ENCODE measurements around the gene PDSS2. TPM values are rescaled to one million over a fixed set of nuclear protein-coding genes. Genes with fewer than 3 reads are reported as not detected.

Gene PDSS2
- polyA plus RNA-seq, 1 of the 3 experiments (the other 2 are of a cell fraction), result 5.6 TPM

DNA sequence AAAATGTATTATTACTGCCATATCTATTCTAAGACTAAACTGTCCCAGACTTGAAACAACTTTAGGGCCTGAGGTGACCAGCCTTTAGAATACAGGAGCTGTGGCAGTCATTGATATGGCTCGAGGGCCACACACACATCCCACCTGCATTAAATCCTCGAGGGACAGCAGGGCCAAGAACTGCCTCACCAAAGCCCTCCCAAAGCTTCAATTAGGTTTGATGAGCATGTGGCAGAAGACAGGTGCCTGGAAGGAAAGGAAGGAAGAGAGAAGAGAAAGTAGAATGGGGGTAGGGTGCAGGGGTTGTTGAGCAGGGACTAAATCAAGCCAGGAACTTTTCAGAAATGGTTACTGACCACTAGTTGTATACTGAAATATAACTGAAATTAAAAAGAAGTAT, 115.0 kb downstream of the PDSS2 start:
- Histone ChIP-seq H3K27me3 (ENCODE audit: insufficient read depth) (no peaks in the 10 kb centered on the region), H3K36me3 (replicated peaks in 1 of 2; ENCODE audit: control insufficient read depth in 1 of 2, insufficient read depth in 2 of 2, low read length in 1 of 2) (no peaks in the 10 kb centered on the region), H4K20me1 (ENCODE audit: insufficient read depth) (no peaks in the 10 kb centered on the region), H3K4me3 (ENCODE audit: low read depth in 2 of 2, low read length in 1 of 2) (no peak overlapping the region), H3K27ac (ENCODE audit: low read depth in 2 of 2, low read length in 1 of 2) (no peak overlapping the region), H3K79me2 (ENCODE audit: insufficient read depth) (no peaks in the 10 kb centered on the region), H3K4me1 (ENCODE audit: control insufficient read depth in 1 of 2, insufficient read depth in 2 of 2, low read depth in 1 of 2, low read length in 1 of 2) (peaks cover 0 to 3% of the 10 kb centered on the region in 2 experiments; a peak in 2 of 4 replicates), H3K4me2 (no peak overlapping the region), H3K9me3 (no peaks in the 10 kb centered on the region), H3K9ac (no peak overlapping the region), H3K9me2 (no peaks in the 10 kb centered on the region), H3F3A (replicated peaks; ENCODE audit: insufficient read depth) (no peaks in the 10 kb centered on the region), H2AFZ (ENCODE audit: low read depth) (no peak overlapping the region)
- TF ChIP-seq, protein P1, sequence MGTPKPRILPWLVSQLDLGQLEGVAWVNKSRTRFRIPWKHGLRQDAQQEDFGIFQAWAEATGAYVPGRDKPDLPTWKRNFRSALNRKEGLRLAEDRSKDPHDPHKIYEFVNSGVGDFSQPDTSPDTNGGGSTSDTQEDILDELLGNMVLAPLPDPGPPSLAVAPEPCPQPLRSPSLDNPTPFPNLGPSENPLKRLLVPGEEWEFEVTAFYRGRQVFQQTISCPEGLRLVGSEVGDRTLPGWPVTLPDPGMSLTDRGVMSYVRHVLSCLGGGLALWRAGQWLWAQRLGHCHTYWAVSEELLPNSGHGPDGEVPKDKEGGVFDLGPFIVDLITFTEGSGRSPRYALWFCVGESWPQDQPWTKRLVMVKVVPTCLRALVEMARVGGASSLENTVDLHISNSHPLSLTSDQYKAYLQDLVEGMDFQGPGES (IDR thresholded peaks at IDR 0.05; ENCODE audit: low read depth, low read length), result no peak
- TF ChIP-seq RCOR1 (IDR thresholded peaks at IDR 0.05; ENCODE audit: low read length) (no peak), NFIC (IDR thresholded peaks at IDR 0.05; ENCODE audit: borderline replicate concordance) (no peak), POLR2AphosphoS5 (IDR thresholded peaks at IDR 0.05; ENCODE audit: low read depth, low read length) (no peak), NRF1 (IDR thresholded peaks at IDR 0.05; ENCODE audit: low read depth, low read length) (no peak), FOXM1 (IDR thresholded peaks at IDR 0.05; ENCODE audit: low read depth) (no peak), MXI1 (IDR thresholded peaks at IDR 0.05; ENCODE audit: low read depth, low read length) (no peak), TAF1 (IDR thresholded peaks at IDR 0.05; ENCODE audit: borderline replicate concordance, low read depth, low read length) (no peak), CHD2 (IDR thresholded peaks at IDR 0.05; ENCODE audit: low read length, partially characterized antibody) (no peak)
- TF ChIP-seq, protein P2, sequence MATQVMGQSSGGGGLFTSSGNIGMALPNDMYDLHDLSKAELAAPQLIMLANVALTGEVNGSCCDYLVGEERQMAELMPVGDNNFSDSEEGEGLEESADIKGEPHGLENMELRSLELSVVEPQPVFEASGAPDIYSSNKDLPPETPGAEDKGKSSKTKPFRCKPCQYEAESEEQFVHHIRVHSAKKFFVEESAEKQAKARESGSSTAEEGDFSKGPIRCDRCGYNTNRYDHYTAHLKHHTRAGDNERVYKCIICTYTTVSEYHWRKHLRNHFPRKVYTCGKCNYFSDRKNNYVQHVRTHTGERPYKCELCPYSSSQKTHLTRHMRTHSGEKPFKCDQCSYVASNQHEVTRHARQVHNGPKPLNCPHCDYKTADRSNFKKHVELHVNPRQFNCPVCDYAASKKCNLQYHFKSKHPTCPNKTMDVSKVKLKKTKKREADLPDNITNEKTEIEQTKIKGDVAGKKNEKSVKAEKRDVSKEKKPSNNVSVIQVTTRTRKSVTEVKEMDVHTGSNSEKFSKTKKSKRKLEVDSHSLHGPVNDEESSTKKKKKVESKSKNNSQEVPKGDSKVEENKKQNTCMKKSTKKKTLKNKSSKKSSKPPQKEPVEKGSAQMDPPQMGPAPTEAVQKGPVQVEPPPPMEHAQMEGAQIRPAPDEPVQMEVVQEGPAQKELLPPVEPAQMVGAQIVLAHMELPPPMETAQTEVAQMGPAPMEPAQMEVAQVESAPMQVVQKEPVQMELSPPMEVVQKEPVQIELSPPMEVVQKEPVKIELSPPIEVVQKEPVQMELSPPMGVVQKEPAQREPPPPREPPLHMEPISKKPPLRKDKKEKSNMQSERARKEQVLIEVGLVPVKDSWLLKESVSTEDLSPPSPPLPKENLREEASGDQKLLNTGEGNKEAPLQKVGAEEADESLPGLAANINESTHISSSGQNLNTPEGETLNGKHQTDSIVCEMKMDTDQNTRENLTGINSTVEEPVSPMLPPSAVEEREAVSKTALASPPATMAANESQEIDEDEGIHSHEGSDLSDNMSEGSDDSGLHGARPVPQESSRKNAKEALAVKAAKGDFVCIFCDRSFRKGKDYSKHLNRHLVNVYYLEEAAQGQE (IDR thresholded peaks at IDR 0.05; ENCODE audit: low read depth, low read length), result no peak
- ChIA-PET POLR2A (no interaction called here), CTCF (no interaction called here)
- DNase-seq, result no peak
- WGBS (ENCODE audit: low lambda C conversion rate), result 79% methylated on average over 2 of the region's 2 CpGs

DNA sequence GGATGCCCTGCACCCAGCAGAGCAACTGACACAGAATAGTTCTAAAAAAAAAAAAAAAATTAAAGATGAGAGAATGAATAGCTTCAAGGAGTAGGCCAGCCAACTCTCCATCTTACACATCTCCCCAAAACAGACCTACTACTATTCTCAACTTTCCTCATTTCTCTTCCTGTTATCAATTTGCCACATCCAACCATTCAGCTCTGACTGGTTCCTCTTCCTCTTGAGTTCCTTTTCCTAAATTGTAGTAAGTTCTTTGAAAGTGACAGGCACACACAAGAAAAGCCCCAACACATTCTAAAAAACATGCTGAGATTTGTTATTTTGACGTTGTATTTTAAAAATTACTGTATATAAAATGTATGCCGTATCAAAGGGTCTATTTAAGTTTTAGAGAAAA, 117.2 kb downstream of the PDSS2 start:
- no peaks in the 10 kb centered on the region for H3F3A ChIP-seq (replicated peaks; ENCODE audit: insufficient read depth)
- no peaks in the 10 kb centered on the region for H3K9me3 ChIP-seq
- POLR2A ChIA-PET, result interaction anchor here (0.6 kb wide), 1 partner anchor 13 kb away, joined by 4 read pairs; no protein-coding TSS in a partner anchor
- H3K4me2 ChIP-seq, result no peak overlapping the region
- no peaks in the 10 kb centered on the region for H3K79me2 ChIP-seq (ENCODE audit: insufficient read depth)
- H2AFZ ChIP-seq (ENCODE audit: low read depth), result no peak overlapping the region
- no peak overlapping the region for H3K4me3 ChIP-seq (ENCODE audit: low read depth in 2 of 2, low read length in 1 of 2)
- no peaks in the 10 kb centered on the region for H4K20me1 ChIP-seq (ENCODE audit: insufficient read depth)
- H3K9me2 ChIP-seq, result no peaks in the 10 kb centered on the region
- H3K9ac ChIP-seq, result no peak overlapping the region
- DNase-seq, result no peak
- H3K27me3 ChIP-seq (ENCODE audit: insufficient read depth), result no peaks in the 10 kb centered on the region
- CTCF ChIA-PET, result interaction anchor here (4.2 kb wide), 1 partner anchor 24 kb away, joined by 26 read pairs; no protein-coding TSS in a partner anchor
- H3K27ac ChIP-seq (ENCODE audit: low read depth in 2 of 2, low read length in 1 of 2), result no peak overlapping the region
- H3K36me3 ChIP-seq (replicated peaks in 1 of 2; ENCODE audit: control insufficient read depth in 1 of 2, insufficient read depth in 2 of 2, low read length in 1 of 2), result no peaks in the 10 kb centered on the region
- 98% methylated on average over 2 of the region's 2 CpGs for WGBS (ENCODE audit: low lambda C conversion rate)
- peaks cover 0 to 3% of the 10 kb centered on the region in 2 experiments; a peak in 2 of 4 replicates for H3K4me1 ChIP-seq (ENCODE audit: control insufficient read depth in 1 of 2, insufficient read depth in 2 of 2, low read depth in 1 of 2, low read length in 1 of 2)
- TF ChIP-seq YY1 (IDR thresholded peaks at IDR 0.05; ENCODE audit: low read depth) (no peak), SIN3A (IDR thresholded peaks at IDR 0.05; ENCODE audit: borderline replicate concordance, low read depth, low read length) (no peak), NRF1 (IDR thresholded peaks at IDR 0.05; ENCODE audit: low read depth, low read length) (no peak), GABPA (IDR thresholded peaks at IDR 0.05; ENCODE audit: low read depth) (no peak), SMC3 (IDR thresholded peaks at IDR 0.05; ENCODE audit: low read depth, low read length) (no peak), ELF1 (IDR thresholded peaks at IDR 0.05) (no peak), MXI1 (IDR thresholded peaks at IDR 0.05; ENCODE audit: low read depth, low read length) (no peak), TEAD4 (IDR thresholded peaks at IDR 0.05; ENCODE audit: borderline replicate concordance, insufficient read depth) (no peak), RFX5 (IDR thresholded peaks at IDR 0.05; ENCODE audit: low read length) (no peak), FOSL2 (IDR thresholded peaks at IDR 0.05; ENCODE audit: borderline replicate concordance, low read depth) (no peak), RXRA (IDR thresholded peaks at IDR 0.05; ENCODE audit: borderline replicate concordance, low read depth) (no peak), EZH2phosphoT487 (IDR thresholded peaks at IDR 0.05; ENCODE audit: borderline replicate concordance, low read depth) (no peak), POLR2AphosphoS5 (IDR thresholded peaks at IDR 0.05; ENCODE audit: low read depth, low read length) (no peak)
- TF ChIP-seq, protein P3, sequence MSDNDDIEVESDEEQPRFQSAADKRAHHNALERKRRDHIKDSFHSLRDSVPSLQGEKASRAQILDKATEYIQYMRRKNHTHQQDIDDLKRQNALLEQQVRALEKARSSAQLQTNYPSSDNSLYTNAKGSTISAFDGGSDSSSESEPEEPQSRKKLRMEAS (IDR thresholded peaks at IDR 0.05; ENCODE audit: low read depth), result no peak
- TF ChIP-seq, protein P1 (IDR thresholded peaks at IDR 0.05; ENCODE audit: low read depth, low read length), result no peak
- TF ChIP-seq, protein P4, sequence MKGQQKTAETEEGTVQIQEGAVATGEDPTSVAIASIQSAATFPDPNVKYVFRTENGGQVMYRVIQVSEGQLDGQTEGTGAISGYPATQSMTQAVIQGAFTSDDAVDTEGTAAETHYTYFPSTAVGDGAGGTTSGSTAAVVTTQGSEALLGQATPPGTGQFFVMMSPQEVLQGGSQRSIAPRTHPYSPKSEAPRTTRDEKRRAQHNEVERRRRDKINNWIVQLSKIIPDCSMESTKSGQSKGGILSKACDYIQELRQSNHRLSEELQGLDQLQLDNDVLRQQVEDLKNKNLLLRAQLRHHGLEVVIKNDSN (IDR thresholded peaks at IDR 0.05; ENCODE audit: borderline replicate concordance, low read depth), result no peak
